B cell (primary cell): ENCODE data around the gene RET. TPM values are rescaled to one million over a fixed set of nuclear protein-coding genes. Genes with fewer than 3 reads are reported as not detected.

ENCODE experiments used
- ATAC-seq: fragments of 200-7000 bp; cut with Tn5 transposase; one replicate; pipeline ENCODE4 v1.10.0; 2021; ENCODE audit warnings: low read depth, mild to moderate bottlenecking, moderate number of reproducible peaks, moderate library complexity
- CTCF ChIA-PET: fragments of 350-600 bp; sonication (Branson Sonifier 250); formaldehyde crosslinking; loops from one replicate; lab custom pipeline; 2021; ENCODE audit warnings: antibody characterized with exemption, inconsistent platforms; lab: Charles Lee
- POLR2A ChIA-PET: fragments of 350-600 bp; sonication (Branson Sonifier 250); formaldehyde crosslinking; loops from one replicate; lab custom pipeline; 2021; ENCODE audit warnings: antibody characterized with exemption; lab: Charles Lee
- DNase-seq: peaks from one replicate; pipeline ENCODE4 v3.0.0; 2013
- H2AFZ ChIP-seq: 2 replicates; pipeline ENCODE4 v1.6.1; 2012; ENCODE audit warnings: mild to moderate bottlenecking, low read depth, low read length; ENCODE audit not compliant: insufficient read depth, poor library complexity, severe bottlenecking
- H3K27ac ChIP-seq, 2 donors: 1 replicate in 1 of 2; 2 replicates in 1 of 2; pipeline ENCODE4 v1.5.1; 2012 to 2013; ENCODE audit warnings: low read length in 2 of 2, mild to moderate bottlenecking in 2 of 2, moderate library complexity in 1 of 2
- H3K27me3 ChIP-seq, 4 experiments: fragments of 200-600 bp in 1 of 4; sonication (generic) in 1 of 4; replicated peaks in 1 of 4; 1 replicate in 2 of 4; 2 replicates in 2 of 4; pipeline versions ENCODE4 v1.6.1 to v1.7.0; 2013 to 2016; ENCODE audit warnings: low read length in 3 of 4, mild to moderate bottlenecking in 2 of 4, mixed read lengths in 1 of 4, moderate library complexity in 1 of 4; ENCODE audit not compliant: insufficient read depth in 4 of 4, control insufficient read depth in 3 of 4; ENCODE audit errors: control extremely low read depth in 1 of 4
- H3K36me3 ChIP-seq, 2 experiments: replicated peaks in 1 of 2; 1 replicate in 1 of 2; 2 replicates in 1 of 2; pipeline versions ENCODE4 v1.6.1 to v1.7.1; 2013; ENCODE audit warnings: low read length in 1 of 2; ENCODE audit not compliant: insufficient read depth in 2 of 2, control insufficient read depth in 1 of 2; ENCODE audit errors: control extremely low read depth in 1 of 2, extremely low read depth in 1 of 2
- H3K4me1 ChIP-seq, 2 donors: fragments of 200-600 bp in 1 of 2; sonication (generic) in 1 of 2; 1 replicate in 1 of 2; 2 replicates in 1 of 2; pipeline versions ENCODE4 v1.5.1 to v1.6.1; 2013 to 2017; ENCODE audit warnings: low read length in 2 of 2; ENCODE audit not compliant: control insufficient read depth in 2 of 2, insufficient read depth in 2 of 2
- H3K4me2 ChIP-seq: replicated peaks from 2 replicates; pipeline ENCODE3; 2012; ENCODE audit warnings: mild to moderate bottlenecking, low read depth, low read length; ENCODE audit not compliant: poor library complexity, severe bottlenecking
- H3K4me3 ChIP-seq, 5 experiments: fragments of 200-600 bp in 1 of 5; sonication (generic) in 1 of 5; 1 replicate in 3 of 5; 2 replicates in 2 of 5; pipeline versions ENCODE4 v1.5.1 to v1.7.0; 2011 to 2016; ENCODE audit warnings: low read length in 4 of 5, mild to moderate bottlenecking in 4 of 5, low read depth in 2 of 5, control low read depth in 1 of 5, moderate library complexity in 1 of 5; ENCODE audit not compliant: insufficient read depth in 1 of 5; ENCODE audit errors: control extremely low read depth in 1 of 5, extremely low read depth in 1 of 5
- H3K79me2 ChIP-seq: fragments of 200-600 bp; sonication (generic); one replicate; pipeline ENCODE4 v1.6.0; 2016; ENCODE audit warnings: low read length; ENCODE audit not compliant: control insufficient read depth, insufficient read depth
- H3K9ac ChIP-seq: fragments of 200-600 bp; sonication (generic); 2 replicates; pipeline ENCODE4 v1.6.1; 2017; ENCODE audit warnings: mild to moderate bottlenecking, low read length, moderate library complexity
- H3K9me3 ChIP-seq, 3 donors: one replicate each; pipeline versions ENCODE4 v1.6.1 to v1.7.1; 2013; ENCODE audit warnings: low read length in 2 of 3; ENCODE audit not compliant: control insufficient read depth in 2 of 3, insufficient read depth in 1 of 3; ENCODE audit errors: control extremely low read depth in 1 of 3
- H4K20me1 ChIP-seq: 2 replicates; pipeline ENCODE4 v1.6.0; 2012; ENCODE audit warnings: mild to moderate bottlenecking, low read length; ENCODE audit not compliant: insufficient read depth, control insufficient read depth, poor library complexity, severe bottlenecking
- H3K27ac Mint-ChIP-seq: one replicate; pipeline ENCODE4 v1.8.0; 2021; ENCODE audit warnings: mixed read lengths
- H3K27me3 Mint-ChIP-seq: one replicate; pipeline ENCODE4 v1.8.0; 2021; ENCODE audit warnings: mixed read lengths
- H3K4me1 Mint-ChIP-seq: one replicate; pipeline ENCODE4 v1.8.0; 2021; ENCODE audit warnings: mixed read lengths
- H3K4me3 Mint-ChIP-seq: one replicate; pipeline ENCODE4 v1.8.0; 2021; ENCODE audit warnings: mixed read lengths
- H3K9me3 Mint-ChIP-seq: one replicate; pipeline ENCODE4 v1.8.0; 2022; ENCODE audit warnings: mixed read lengths; ENCODE audit not compliant: insufficient read depth
- CTCF ChIP-seq: fragments of 200-600 bp; IDR thresholded peaks from one replicate; pipeline ENCODE4 v1.8.0; 2022; ENCODE audit warnings: antibody characterized with exemption, mild to moderate bottlenecking
- EZH2 ChIP-seq: IDR thresholded peaks from 2 replicates; pipeline ENCODE4 v1.6.1; 2012; ENCODE audit warnings: borderline replicate concordance, low read depth, mild to moderate bottlenecking, moderate library complexity, low read length; ENCODE audit not compliant: insufficient read depth, poor library complexity, severe bottlenecking
- WGBS: methylation state at CpG from one replicate; pipeline ENCODE4 v1.1.5; 2013; ENCODE audit warnings: missing lambda C conversion rate; ENCODE audit not compliant: insufficient coverage; 5-methylcytosine and 5-hydroxymethylcytosine counted together
- intact Hi-C: fragments of 100-400 bp; cut with micrococcal nuclease; formaldehyde crosslinking; loops from one replicate; pipeline ENCODE4 v1.10.0; 2022
- polyA plus RNA-seq: library from polyadenylated mRNA; depleted of rRNA; stranded (reverse); fragments of >200 nt; gene quantifications from 2 replicates; pipeline ENCODE4 v1.2.3, GENCODE V29; 2012
- total RNA-seq, 2 donors: library from RNA; stranded (reverse); fragments of 120-200 nt in 1 of 2; gene quantifications; 1 replicate in 1 of 2; 2 replicates in 1 of 2; pipeline versions ENCODE4 v1.2.3 to v1.2.4, GENCODE V29; 2013 to 2022

The RET gene
- total and polyA plus RNA-seq, 2 donors (not counting 1 experiment from before 2014, with no cell fraction given) = 0.16 to 0.27 TPM

- Mint-ChIP-seq H3K4me3 (no peak overlapping the region), H3K27me3 (peaks cover 13% of the 10 kb centered on the region), H3K9me3 (no peaks in the 10 kb centered on the region), H3K27ac (no peak overlapping the region), H3K4me1 (no peaks in the 10 kb centered on the region)
- CTCF ChIA-PET = no interaction called here
- no peak overlapping the region for H3K4me2 ChIP-seq
- no peak for DNase-seq
- no peak for ATAC-seq
- H2AFZ ChIP-seq = no peak overlapping the region
- peaks cover 5 to 7% of the 10 kb centered on the region in 2 donors for H3K4me1 ChIP-seq
- H4K20me1 ChIP-seq = no peaks in the 10 kb centered on the region
- H3K79me2 ChIP-seq = no peaks in the 10 kb centered on the region
- no peak for TF ChIP-seq CTCF
- no peak for TF ChIP-seq EZH2
- POLR2A ChIA-PET = no interaction called here
- WGBS = 91% methylated on average over 19 of the region's 19 CpGs
- no peaks in the 10 kb centered on the region for H3K36me3 ChIP-seq
- no peak overlapping the region for H3K27ac ChIP-seq
- intact Hi-C loops = no loop called here
- no peak overlapping the region for H3K9ac ChIP-seq
- no peak overlapping the region for H3K4me3 ChIP-seq
- H3K27me3 ChIP-seq = peaks cover 0 to 14% (median 5%) of the 10 kb centered on the region in 4 experiments
- H3K9me3 ChIP-seq = no peaks in the 10 kb centered on the region
Measured at GRCh38 chr10:43071865-43072650, 4.8 kb upstream of the RET start.

DNA sequence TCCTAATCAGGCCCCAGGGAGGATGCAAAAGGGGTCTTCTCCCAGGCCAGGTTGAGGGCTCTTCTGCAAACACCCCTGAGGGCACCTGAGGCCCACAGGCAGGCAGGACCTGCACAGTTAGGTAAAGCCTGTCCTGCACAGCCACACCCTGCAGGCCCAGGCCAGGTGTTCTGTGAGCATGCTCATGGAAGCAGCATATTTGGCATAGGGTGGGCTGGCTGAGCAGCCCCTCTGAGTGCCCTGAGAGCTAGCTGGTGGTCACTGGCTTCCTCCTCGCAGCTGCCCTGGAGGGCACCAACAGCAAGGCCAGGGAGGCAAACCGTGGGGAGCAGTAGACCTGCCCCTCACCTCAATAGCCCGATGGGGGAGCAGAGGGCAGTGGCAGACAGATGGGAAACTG lies 3.7 kb upstream of the RET start:
- peaks cover 7 to 8% of the 10 kb centered on the region in 2 donors for H3K4me1 ChIP-seq
- no peaks in the 10 kb centered on the region for H3K36me3 ChIP-seq
- H3K27ac Mint-ChIP-seq = no peak overlapping the region
- DNase-seq = no peak
- CTCF ChIA-PET = no interaction called here
- no peaks in the 10 kb centered on the region for H4K20me1 ChIP-seq
- ATAC-seq = no peak
- TF ChIP-seq EZH2 (no peak), CTCF (no peak)
- H3K27ac ChIP-seq = no peak overlapping the region
- H2AFZ ChIP-seq = no peak overlapping the region
- H3K4me3 ChIP-seq = no peak overlapping the region
- POLR2A ChIA-PET = no interaction called here
- peaks cover 14% of the 10 kb centered on the region for H3K27me3 Mint-ChIP-seq
- H3K79me2 ChIP-seq = no peaks in the 10 kb centered on the region
- H3K9me3 ChIP-seq = no peaks in the 10 kb centered on the region
- H3K9me3 Mint-ChIP-seq = no peaks in the 10 kb centered on the region
- H3K4me2 ChIP-seq = no peak overlapping the region
- H3K27me3 ChIP-seq = peaks cover 0 to 19% (median 5%) of the 10 kb centered on the region in 4 experiments
- peaks cover 6% of the 10 kb centered on the region for H3K4me1 Mint-ChIP-seq
- intact Hi-C loops = no loop called here
- H3K4me3 Mint-ChIP-seq = no peak overlapping the region
- 86% methylated on average over 3 of the region's 3 CpGs for WGBS
- no peak overlapping the region for H3K9ac ChIP-seq
